ENCODE results near the gene CENPO.

DNA sequence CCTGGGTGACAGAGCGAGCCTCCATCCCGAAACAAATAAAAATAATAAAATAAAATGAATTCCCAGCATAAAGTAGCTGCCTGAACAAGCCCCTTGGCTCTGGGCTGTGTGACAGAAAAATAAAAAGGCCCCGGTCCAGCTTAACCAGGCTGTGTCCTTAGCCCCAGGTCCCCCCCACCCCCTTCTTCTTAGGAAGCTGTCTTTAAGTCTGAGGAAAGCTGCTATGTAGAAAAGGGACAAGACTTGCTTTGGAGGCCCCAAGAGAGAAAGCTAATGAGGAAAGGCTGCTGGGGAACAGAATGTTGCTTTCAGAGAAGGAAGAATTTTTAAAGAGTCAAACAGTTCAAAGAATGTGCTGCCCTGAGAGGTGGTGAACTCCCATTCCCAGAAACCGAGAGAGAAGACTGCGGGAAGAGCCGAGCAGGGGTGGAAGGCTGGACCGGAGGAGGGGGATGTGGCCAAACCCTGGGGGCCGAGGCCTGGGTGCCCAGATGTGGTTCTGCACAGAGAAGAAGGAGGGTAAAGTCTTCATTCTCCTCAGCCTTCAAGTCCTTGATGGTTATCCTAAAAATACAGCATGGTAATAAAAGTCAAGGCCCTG, 61.9 kb downstream of the CENPO start:
- TF ChIP-seq, protein P1, sequence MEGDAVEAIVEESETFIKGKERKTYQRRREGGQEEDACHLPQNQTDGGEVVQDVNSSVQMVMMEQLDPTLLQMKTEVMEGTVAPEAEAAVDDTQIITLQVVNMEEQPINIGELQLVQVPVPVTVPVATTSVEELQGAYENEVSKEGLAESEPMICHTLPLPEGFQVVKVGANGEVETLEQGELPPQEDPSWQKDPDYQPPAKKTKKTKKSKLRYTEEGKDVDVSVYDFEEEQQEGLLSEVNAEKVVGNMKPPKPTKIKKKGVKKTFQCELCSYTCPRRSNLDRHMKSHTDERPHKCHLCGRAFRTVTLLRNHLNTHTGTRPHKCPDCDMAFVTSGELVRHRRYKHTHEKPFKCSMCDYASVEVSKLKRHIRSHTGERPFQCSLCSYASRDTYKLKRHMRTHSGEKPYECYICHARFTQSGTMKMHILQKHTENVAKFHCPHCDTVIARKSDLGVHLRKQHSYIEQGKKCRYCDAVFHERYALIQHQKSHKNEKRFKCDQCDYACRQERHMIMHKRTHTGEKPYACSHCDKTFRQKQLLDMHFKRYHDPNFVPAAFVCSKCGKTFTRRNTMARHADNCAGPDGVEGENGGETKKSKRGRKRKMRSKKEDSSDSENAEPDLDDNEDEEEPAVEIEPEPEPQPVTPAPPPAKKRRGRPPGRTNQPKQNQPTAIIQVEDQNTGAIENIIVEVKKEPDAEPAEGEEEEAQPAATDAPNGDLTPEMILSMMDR (conservative IDR thresholded peaks at IDR 0.05), result no peak
- TF ChIP-seq EZH2 (IDR thresholded peaks at IDR 0.05; ENCODE audit: low read depth), result no peak
